HL-60 (cell line): ENCODE measurements around the gene WDR26.

Experiments
- DNase-seq, 2 experiments: peaks; one replicate each; pipeline ENCODE4 v3.0.0-alpha.2; 2010 to 2020; ENCODE audit warnings: low read depth in 1 of 2, low spot score in 1 of 2
- H3K27ac ChIP-seq: fragments of 250-450 bp; sonication (Bioruptor Pico); replicated peaks from 2 replicates; pipeline ENCODE4 v1.5.1; 2020; ENCODE audit warnings: mild to moderate bottlenecking, moderate library complexity
- H3K27me3 ChIP-seq: fragments of 250-450 bp; sonication (Bioruptor Pico); 2 replicates; pipeline ENCODE4 v1.5.1; 2021; ENCODE audit warnings: mild to moderate bottlenecking, moderate library complexity; ENCODE audit not compliant: insufficient read depth, poor library complexity, severe bottlenecking
- H3K4me3 ChIP-seq: replicated peaks from 2 replicates; pipeline ENCODE4 v1.5.1; 2011; ENCODE audit warnings: mild to moderate bottlenecking, control low read depth, low read length; ENCODE audit not compliant: insufficient read depth
- CTCF ChIP-seq: IDR thresholded peaks from one replicate; pipeline ENCODE4 v1.5.1; 2011; ENCODE audit warnings: low read length, control low read depth, inconsistent platforms; ENCODE audit not compliant: insufficient read depth
- GABPA ChIP-seq: IDR thresholded peaks from 2 replicates; pipeline ENCODE4 v1.6.1; 2012; ENCODE audit warnings: low read depth
- POLR2AphosphoS5 ChIP-seq: IDR thresholded peaks from 2 replicates; pipeline ENCODE4 v1.6.1; 2012; ENCODE audit warnings: low read depth
- REST ChIP-seq: IDR thresholded peaks from 2 replicates; pipeline ENCODE4 v1.6.1; 2012; ENCODE audit warnings: low read depth; ENCODE audit not compliant: insufficient replicate concordance
- SPI1 ChIP-seq: IDR thresholded peaks from 2 replicates; pipeline ENCODE4 v1.6.1; 2012; ENCODE audit warnings: low read depth, mild to moderate bottlenecking, borderline replicate concordance
- microRNA-seq: library from miRNA; unstranded; fragments of <30 nt; microRNA quantifications from one replicate; pipeline ENCODE4, GENCODE V29; 2018

The WDR26 gene

DNA sequence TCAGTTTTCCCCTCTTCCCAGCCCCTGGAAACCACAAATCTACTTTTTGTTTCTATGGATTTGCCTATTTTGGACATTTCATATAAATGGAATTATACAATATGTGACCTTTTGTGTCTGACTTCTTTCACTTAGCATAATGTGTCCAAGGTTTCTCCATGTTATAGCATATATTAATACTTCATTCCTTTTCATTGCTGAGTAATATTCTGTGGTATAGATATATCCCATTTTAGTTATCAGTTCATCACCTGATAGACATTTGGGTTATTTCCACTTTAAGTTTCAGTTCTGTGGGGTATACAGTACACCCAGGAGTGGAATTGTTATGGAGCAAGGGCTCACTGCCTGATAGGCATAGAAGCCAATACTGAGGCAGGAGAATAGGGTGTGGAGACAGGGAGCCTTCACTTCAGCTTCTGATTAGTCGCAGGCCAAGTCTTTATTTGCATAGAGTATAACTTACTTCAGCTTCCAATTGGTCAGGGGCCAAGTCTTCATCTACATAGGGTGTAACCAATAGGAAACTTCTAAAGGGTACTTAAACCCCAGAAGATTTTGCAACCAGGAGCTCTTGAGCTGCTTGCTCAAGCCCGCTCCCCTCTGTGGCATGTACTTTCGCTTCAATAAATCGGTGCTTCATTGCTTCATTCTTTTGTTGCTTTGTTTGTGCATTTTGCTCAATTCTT, 96.3 kb downstream of the WDR26 start:
- DNase-seq = peak in 1 of 2 experiments; percentile 33
- H3K4me3 ChIP-seq = no peak overlapping the region

More for the DNA sequence above, 96.3 kb downstream of the WDR26 start:
- Histone ChIP-seq H3K27me3 (no peaks in the 10 kb centered on the region), H3K27ac (no peak overlapping the region)
- no peak for TF ChIP-seq GABPA
- TF ChIP-seq SPI1 = no peak
- no peak for TF ChIP-seq REST
- TF ChIP-seq POLR2AphosphoS5 = no peak
- no peak for TF ChIP-seq CTCF

Small RNAs within 50 kb of the gene (microRNA-seq; reads per million reads assigned to microRNA genes)
- gene MIR4742 = 2.1 reads per million
